ENCODE measurements around the gene KLRB1. TPM values are rescaled to one million over a fixed set of nuclear protein-coding genes. Genes with fewer than 3 reads are reported as not detected.

KLRB1 gene
- total RNA-seq: 4.3 TPM
- long read RNA-seq, partial matches to known transcripts: 0 of 3 reads
- long read RNA-seq, other reads (novel, unspliced or antisense): 0 of 3 reads

DNA sequence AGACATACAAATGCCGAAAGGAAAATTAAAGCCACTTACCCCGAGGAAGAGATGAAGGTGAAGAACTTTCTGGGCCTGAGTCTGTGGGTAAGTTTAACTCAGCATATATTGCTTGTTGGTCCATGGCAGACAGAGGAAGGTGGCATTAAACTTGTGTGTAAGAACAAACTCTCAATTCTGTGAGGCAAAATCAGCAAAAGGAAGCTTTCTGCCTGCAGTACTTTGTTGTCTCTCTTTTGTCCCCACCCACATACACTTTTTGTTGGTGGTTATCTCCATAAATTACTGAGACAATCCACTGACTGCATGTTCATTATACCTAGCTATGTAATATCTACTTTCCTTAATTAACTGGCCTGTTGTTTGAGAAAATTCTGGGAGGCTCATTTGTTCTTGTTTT is at the start of gene KLRB1:
Gene KLRB1 (minus strand): TSS at position 201 of the 400 bp plus-strand sequence. CDS start 77 bp downstream, at position 124.
- ATAC-seq (no peak), DNase-seq (no peak)
- Histone ChIP-seq H3K9me3 (no peaks in the 10 kb centered on the region), H3K27ac (no peak within 1 kb of the TSS), H3K27me3 (ENCODE audit: low read depth) (no peaks in the 10 kb centered on the region), H3K4me1 (no peaks in the 10 kb centered on the region), H3K4me3 (no peak within 1 kb of the TSS), H3K36me3 (no peaks in the 10 kb centered on the region)
- intact Hi-C loops (cut with DNase I): no loop called here
- TF ChIP-seq, protein P1, sequence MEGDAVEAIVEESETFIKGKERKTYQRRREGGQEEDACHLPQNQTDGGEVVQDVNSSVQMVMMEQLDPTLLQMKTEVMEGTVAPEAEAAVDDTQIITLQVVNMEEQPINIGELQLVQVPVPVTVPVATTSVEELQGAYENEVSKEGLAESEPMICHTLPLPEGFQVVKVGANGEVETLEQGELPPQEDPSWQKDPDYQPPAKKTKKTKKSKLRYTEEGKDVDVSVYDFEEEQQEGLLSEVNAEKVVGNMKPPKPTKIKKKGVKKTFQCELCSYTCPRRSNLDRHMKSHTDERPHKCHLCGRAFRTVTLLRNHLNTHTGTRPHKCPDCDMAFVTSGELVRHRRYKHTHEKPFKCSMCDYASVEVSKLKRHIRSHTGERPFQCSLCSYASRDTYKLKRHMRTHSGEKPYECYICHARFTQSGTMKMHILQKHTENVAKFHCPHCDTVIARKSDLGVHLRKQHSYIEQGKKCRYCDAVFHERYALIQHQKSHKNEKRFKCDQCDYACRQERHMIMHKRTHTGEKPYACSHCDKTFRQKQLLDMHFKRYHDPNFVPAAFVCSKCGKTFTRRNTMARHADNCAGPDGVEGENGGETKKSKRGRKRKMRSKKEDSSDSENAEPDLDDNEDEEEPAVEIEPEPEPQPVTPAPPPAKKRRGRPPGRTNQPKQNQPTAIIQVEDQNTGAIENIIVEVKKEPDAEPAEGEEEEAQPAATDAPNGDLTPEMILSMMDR (IDR thresholded peaks at IDR 0.05): no peak

DNA sequence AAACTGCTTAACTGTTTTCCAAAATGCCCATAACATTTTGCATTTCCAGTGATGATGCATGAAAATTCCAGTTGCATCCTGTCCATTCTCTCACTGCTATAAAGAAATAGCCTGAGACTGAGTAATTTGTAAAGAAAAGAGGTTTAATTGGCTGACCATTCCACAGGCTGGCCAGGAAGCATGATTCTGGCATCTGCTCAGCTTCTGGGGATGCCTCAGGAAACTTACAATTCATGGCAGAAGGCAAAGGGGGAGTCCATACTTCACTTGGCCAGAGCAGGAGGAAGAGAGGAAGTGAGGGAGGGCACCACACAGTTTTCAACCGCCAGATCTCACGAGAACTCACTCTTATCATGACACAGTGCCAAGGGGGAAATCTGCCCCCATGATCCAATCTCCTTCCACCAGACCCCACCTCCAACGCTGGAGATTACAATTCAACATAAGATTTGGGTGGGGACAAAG is 43.6 kb upstream of the KLRB1 start:
- peak overlapping the region; percentile 58 for H3K27ac ChIP-seq
- intact Hi-C loops (cut with DNase I): no loop called here
- TF ChIP-seq, protein P1 (IDR thresholded peaks at IDR 0.05): no peak
- peak overlapping the region; percentile 69 for H3K4me3 ChIP-seq
- H3K9me3 ChIP-seq: no peaks in the 10 kb centered on the region
- peaks cover 32% of the 10 kb centered on the region for H3K4me1 ChIP-seq
- peaks cover 15% of the 10 kb centered on the region for H3K36me3 ChIP-seq
- no peak for ATAC-seq
- H3K27me3 ChIP-seq (ENCODE audit: low read depth): no peaks in the 10 kb centered on the region
- no peak for DNase-seq

DNA sequence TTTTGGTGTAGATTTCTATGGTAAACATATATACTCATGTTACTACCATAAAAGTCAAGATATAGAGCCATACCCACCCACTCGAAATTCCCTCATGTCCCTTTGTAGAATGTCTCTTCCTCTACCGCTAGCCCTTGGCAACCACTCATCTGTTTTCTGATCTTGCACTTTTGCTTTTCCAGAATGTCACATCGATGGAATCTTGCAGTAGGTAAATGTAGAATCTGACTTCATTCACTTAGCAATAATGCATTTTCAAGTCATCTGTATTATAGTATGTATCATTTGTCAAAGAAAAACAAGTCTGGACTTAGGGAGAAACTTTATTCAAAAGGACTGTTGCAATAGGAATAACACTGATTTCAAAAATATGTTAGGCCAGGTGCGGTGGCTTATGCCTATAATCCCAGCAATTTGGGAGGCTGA is 42.4 kb upstream of the KLRB1 start:
- peak overlapping the region; percentile 69 for H3K4me3 ChIP-seq
- H3K27me3 ChIP-seq (ENCODE audit: low read depth): no peaks in the 10 kb centered on the region
- ATAC-seq (no peak), DNase-seq (no peak)
- peak overlapping the region; percentile 93 for H3K27ac ChIP-seq
- peaks cover 32% of the 10 kb centered on the region for H3K4me1 ChIP-seq
- no peaks in the 10 kb centered on the region for H3K9me3 ChIP-seq
- peaks cover 12% of the 10 kb centered on the region for H3K36me3 ChIP-seq
- TF ChIP-seq, protein P1 (IDR thresholded peaks at IDR 0.05): no peak
- intact Hi-C loops (cut with DNase I): no loop called here

DNA sequence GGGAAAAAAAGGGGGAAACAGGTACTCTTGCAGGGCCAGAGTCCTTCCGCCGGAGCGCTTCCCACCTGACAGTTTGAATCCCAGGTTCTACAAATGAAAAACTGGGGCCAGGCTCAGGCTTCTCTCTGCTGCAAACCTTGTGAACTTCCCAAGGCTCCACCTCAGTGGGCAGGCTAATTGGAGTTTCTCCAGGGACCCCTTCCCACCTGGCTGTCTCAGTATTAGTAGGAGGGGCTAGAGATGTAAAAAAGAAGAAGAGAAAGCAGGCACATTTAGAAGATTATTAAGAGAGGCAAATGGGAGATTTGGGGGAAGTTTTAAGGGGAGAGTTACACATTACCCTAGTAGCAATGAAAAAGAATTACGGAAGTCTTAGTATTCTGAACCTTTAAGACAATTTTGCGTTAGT is 41.8 kb upstream of the KLRB1 start:
- H3K27ac ChIP-seq: peak overlapping the region; percentile 93
- peaks cover 7% of the 10 kb centered on the region for H3K36me3 ChIP-seq
- no peak for ATAC-seq
- intact Hi-C loops (cut with DNase I): no loop called here
- no peak for DNase-seq
- H3K4me1 ChIP-seq: peaks cover 32% of the 10 kb centered on the region
- no peaks in the 10 kb centered on the region for H3K27me3 ChIP-seq (ENCODE audit: low read depth)
- TF ChIP-seq, protein P1 (IDR thresholded peaks at IDR 0.05): no peak
- H3K4me3 ChIP-seq: peak overlapping the region; percentile 69
- no peaks in the 10 kb centered on the region for H3K9me3 ChIP-seq

DNA sequence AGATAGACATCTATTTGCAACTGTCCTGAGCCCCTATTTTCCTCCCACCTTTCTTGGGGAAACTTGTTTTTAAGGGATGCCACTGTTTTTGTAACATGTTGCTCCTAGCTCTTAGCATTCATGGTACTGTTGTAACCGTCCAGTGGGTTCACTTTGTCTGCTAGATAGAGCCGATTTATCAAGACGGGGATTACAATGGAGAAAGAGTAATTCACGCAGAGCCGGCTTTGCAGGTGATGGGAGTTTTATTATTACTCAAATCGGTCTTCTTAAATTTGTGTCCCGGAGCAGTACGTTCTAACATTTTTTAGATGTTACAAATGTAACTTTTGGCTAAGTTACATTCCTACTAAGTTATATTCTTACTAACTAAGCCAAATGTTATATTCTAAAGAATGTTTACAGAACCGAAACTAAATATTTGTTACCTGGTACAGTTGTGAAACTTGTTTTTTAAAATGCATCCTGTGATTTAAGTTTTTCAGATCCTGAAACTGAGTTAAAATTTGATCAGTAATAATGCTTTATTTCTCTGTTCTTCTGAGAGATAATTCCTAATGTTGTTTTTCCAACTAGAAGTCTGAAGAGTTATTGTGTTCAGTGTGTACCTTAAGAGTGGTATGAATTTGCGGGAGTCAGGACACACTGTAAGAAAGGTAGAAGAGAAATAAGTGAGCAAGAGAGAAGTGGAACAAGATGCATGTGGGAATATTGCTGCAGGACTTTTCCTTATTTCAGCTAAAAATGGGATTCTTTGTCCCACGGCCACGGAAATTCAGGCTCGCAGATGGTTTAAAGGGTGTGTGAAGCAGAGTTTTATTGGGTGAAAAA is 41.2 kb upstream of the KLRB1 start:
- no peak for DNase-seq
- Histone ChIP-seq H3K9me3 (no peaks in the 10 kb centered on the region), H3K4me3 (peak overlapping the region; percentile 69), H3K4me1 (peaks cover 32% of the 10 kb centered on the region), H3K36me3 (peaks cover 1% of the 10 kb centered on the region), H3K27ac (peak overlapping the region; percentile 93), H3K27me3 (ENCODE audit: low read depth) (no peaks in the 10 kb centered on the region)
- peak in 1 of 2 donors; percentile 24 for ATAC-seq
- intact Hi-C loops (cut with DNase I): no loop called here
- TF ChIP-seq, protein P1 (IDR thresholded peaks at IDR 0.05): no peak
